GM12864 (cell line): ENCODE measurements around the gene FER1L5.

Experiments used
- DNase-seq: peaks from one replicate; pipeline ENCODE4 v3.0.0-alpha.2; 2011; ENCODE audit warnings: low read depth
- H3K4me3 ChIP-seq: 2 replicates; pipeline ENCODE4 v1.5.1; 2011; ENCODE audit warnings: mild to moderate bottlenecking, low read depth, low read length, control low read depth
- CTCF ChIP-seq: IDR thresholded peaks from 2 replicates; pipeline ENCODE4 v1.5.1; 2011; ENCODE audit warnings: low read depth, mild to moderate bottlenecking, moderate library complexity, low read length, control low read depth, inconsistent platforms; ENCODE audit errors: missing control alignments

FER1L5 gene

GRCh38 chr2:96692094-96692971, 49.8 kb downstream of the FER1L5 start:
- no peak for TF ChIP-seq CTCF
- no peak for DNase-seq
- H3K4me3 ChIP-seq: no peak overlapping the region

DNA sequence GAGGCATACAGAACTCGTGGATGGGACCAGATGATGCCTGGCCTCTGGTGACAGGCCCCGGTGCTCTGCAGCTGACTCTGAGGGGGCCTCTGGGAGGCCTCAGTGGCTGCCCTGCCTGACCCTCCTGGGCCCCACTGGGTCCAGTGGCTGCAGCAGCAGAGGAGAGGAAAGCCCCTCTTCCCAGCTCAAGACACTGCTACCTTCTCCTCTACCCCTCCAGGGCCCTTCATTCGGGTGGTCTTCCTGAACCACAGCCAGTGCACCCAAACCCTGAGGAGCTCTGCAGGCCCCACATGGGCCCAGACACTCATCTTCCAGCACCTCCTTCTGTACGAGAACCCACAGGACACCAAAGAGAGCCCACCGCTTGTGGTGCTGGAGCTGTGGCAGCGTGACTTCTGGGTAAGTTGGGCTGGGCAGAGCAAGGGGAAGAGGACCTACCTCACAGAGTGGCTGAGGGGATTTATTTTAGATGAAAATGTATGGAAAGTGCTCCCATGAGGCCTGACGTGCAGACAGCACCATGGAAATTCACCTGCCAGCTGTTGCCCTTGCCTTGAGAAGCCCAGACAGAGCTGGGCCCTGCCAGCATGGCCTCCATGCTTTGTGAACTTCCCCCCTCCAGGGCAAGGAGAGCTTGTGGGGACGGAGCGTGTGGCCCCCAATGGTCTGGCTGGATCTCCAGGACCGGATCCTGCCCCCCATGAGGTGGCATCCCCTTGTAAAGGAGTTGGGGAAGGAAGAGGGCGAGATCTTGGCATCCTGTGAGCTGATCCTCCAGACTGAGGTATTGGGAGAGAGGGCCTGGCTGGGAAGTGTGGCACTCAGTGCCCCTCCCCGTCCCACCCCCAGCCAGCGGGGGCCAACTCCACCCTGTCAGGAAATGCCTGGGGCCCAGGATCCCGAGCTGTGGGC, 51.0 kb downstream of the FER1L5 start:
- no peak overlapping the region for H3K4me3 ChIP-seq
- DNase-seq: no peak
- TF ChIP-seq CTCF: no peak

DNA sequence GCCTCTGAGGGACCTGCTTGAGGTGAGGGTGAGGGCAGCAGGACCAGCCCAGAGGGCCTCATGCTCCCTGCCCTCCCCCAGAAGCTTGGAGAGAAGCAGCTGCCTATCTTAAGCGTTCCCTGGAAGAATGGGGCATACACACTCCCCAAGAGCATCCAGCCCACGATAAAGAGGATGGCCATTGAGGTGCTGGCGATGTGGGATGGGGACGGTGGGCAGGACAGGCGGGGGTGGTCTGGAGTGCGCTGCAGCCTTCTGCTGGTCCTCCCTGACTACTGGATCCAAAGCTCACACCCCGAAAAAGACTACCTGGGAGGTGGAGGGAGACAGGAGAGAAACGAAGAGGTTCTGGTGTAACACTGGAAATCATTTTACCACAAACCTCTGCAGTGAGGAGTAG, 51.7 kb downstream of the FER1L5 start:
- TF ChIP-seq CTCF: no peak

GRCh38 chr2:96694816-96695455, 52.4 kb downstream of the FER1L5 start:
- DNase-seq: no peak
- no peak overlapping the region for H3K4me3 ChIP-seq
- no peak for TF ChIP-seq CTCF

More for the DNA sequence above, 51.7 kb downstream of the FER1L5 start:
- no peak for DNase-seq
- no peak overlapping the region for H3K4me3 ChIP-seq

GRCh38 chr2:96695602-96696001, 53.0 kb downstream of the FER1L5 start:
- H3K4me3 ChIP-seq: no peak overlapping the region
- no peak for DNase-seq
- TF ChIP-seq CTCF: peak; percentile 16

DNA sequence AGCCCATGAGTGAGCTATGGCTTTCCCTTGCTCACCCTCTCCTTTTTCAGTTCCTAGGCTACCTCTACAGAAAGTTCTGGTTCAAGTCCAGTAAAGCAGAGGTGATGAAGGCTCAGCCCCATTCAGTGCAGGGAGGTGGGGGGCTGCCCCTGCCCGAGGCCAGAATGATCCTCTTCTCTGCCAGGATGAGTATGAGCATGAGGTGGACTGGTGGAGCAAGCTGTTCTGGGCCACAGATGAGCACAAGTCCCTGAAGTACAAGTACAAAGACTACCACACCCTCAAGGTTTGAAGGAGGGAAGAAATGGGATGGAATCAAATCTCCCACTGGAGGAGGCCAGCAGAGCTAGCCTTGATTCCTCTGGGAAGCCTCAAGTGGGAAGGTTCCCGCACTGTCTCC, 54.9 kb downstream of the FER1L5 start:
- no peak for DNase-seq
- no peak overlapping the region for H3K4me3 ChIP-seq
- no peak for TF ChIP-seq CTCF
